GM19240 (cell line): ENCODE measurements around the gene SLC8A3.

Experiments used
- DNase-seq: peaks from one replicate; pipeline ENCODE4 v3.0.0; 2011; ENCODE audit warnings: low spot score; ENCODE audit not compliant: insufficient read length

Gene SLC8A3

DNA sequence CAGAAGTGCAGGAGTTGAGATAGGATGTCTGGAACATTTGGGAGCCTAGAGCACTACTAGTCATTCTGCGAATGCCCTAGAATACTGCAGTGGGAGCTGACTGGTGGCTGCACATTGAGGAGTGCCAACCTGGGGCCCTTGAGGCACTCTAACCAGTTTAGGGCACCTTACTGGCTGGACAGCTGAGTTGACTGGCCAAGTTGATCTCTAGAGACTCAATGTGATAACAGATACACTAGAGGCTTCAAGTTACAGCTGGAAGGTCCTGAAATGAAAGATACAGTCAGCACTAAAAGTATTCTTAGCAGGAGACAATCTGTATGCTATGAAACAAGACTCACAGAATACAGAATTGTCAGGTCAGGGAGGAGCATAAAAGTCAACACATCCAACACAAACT lies 8.0 kb downstream of the SLC8A3 start:
- DNase-seq, result no peak

DNA sequence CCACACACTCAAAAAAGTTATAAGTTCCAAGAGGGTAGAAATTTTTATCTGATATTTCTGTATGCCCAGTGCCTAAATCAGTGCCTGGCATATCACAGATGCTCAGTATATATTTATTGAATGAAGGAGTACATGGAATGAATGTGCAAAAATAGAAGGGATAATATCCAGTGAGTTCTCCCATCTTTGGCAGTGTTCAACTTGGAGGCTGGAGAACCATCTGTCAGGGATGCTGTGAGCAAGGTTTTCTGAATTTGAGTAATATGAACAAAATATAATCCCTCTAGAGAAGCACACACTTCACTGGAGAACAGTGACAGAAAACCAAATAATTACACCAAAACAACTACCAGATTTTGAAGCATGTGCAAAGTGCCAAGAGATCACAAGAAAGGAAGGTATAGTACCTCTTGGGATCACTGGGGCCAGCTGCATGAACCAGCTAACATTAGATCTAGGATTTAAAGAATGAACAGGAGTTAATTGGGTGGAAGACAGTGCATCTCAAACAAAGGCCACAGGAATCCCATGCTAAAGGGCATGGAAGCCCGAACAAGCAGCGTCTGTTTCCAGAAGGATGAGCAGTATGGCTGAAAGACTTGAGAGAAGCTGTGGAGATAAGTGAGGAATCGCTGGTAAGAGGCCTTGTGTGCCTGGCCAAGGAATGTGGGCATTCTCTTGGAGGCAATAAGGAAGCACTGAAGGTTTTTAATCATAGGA lies 11.5 kb downstream of the SLC8A3 start:
- DNase-seq, result no peak

DNA sequence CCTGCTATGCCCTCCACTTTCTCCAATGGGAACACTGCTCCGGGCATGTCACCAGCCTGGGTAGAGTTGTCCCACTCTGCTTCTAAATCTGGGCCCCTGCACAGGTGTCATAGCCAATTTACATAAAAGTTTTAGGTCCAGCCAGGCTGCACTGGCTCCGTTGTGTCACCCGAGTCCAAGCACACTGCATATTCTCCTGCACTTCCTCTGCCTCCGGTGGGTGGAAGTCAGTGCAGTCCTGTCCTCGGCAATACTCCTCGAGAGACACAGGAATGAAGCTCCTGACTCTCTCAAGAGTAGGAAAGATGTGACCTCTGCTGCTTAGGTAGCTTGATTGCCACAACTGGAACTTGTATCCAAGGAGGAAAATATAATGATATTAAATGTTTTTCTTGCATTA lies 15.2 kb downstream of the SLC8A3 start:
- no peak for DNase-seq

DNA sequence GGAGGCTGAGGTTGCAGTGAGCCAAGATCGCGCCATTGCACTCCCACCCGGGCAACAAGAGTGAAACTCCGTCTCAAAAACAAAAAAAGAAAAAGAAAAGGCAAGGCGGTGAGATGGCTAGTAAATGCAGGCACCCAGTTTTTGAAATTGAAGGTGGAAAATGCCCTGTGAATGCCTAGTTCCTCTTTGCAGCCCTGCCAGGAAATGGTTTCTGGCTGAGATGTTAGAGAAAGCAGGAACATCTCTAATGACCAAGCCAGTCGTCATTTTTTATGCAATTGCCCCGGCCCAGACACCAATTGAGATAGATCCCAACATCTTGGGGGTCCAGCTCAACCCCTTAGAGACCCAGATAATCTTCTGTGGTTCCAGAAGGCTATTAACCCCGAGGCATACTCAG lies 17.0 kb downstream of the SLC8A3 start:
- no peak for DNase-seq

DNA sequence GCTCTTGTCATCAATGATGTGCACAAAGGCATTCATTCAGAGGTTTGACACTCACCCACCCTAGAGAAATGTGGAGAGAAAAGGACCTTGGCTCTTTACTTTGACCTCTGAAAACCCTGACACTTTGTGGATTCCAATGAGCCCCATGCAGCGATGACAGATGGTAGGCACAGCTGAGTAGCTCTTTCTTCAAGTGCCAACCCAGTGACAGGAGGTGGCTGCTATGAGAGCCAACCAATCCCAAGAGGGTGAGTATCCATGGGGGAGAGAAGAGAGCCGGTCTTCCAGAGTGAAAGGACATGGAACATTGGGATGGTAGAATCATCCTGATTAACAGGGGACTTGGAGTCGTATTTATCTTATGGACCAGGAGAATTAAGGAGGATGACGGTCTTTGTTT lies 17.8 kb downstream of the SLC8A3 start:
- DNase-seq, result no peak

DNA sequence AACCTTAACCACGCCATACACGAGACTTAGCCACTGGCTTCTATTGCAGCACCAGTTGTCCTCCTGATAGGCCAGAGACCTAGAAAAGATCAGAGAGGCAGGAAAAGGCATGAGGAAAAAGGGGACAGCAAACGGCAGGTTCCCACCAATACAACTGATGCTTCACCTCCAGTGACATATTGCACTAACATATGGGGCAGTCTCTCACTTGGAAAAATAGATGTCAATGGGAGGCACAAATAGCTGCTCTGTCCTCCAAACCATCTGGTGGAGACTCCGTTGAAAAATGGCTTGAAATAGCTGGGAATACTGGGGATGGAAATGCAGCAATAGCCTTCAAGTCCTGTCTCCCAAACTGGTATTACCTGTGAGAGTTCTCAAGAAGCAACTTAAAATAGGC lies 20.3 kb downstream of the SLC8A3 start:
- DNase-seq, result no peak

DNA sequence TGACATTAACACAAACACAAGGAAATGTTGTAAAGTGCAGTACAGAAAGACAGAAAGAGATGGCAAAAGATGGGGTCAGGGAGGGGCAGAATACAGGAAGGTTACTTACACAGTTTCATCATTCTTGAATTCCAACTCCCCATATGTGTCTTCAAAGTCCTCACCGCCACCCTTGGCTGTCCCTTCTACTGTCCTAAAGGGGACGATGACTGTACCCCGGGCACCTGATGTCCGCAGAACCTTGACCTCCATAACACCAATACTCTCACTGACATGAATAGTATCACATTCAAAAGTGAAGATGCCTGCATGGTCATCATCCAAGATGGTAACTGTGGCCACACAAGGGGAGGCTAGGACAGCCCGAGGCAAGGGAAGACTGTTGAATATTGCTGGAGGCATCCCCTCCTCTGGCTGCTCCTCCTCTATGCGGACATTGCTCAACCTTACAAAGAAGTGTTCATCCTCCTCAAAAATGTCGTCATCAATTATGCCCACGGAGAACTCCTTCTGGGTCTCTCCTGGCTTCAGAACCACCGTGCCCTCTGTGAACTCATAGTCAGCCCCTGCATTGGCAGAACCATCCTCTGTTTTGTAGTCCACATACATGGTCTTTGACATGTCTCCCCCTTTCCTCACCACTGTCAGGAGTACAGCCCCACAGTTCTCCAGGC lies 22.1 kb downstream of the SLC8A3 start:
- DNase-seq, result no peak

DNA sequence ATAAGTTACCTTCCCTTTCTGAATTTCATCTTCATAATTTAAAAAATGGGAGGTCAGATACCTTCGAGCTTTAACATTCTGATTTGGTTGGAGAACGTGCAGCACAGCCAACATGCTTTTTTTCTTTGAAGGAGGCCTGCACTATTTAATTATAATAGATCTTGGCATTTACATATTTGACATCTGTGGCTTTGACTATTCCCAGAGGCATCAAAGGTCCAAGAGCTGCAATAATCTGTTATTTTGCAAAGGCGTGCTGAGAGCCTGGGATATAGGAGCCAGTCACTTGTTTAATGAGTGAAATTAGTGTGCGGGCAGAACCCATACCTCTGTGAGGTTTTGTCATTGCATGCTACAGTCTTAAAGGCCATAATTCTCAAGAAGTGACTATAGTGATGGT lies 26.4 kb downstream of the SLC8A3 start:
- no peak for DNase-seq

DNA sequence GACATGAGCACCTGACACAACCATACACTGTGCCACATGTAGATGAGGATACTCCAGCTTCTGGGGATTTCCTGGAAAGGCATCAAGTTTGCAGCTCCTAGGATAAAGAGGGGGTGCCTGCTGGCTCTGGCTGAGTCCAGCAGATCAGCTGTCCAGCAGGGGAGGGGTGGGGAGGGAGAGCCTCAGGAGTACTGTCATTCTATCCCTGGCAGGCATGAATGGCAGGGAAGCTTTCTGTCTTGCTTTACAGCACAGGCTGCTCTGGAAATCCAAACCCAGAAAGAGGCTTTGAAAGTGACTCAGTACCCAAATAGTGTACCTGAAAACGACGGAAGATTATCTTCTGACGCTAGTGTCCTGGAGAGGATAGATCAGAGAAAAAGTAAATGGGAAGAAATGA lies 32.2 kb downstream of the SLC8A3 start:
- DNase-seq, result no peak

DNA sequence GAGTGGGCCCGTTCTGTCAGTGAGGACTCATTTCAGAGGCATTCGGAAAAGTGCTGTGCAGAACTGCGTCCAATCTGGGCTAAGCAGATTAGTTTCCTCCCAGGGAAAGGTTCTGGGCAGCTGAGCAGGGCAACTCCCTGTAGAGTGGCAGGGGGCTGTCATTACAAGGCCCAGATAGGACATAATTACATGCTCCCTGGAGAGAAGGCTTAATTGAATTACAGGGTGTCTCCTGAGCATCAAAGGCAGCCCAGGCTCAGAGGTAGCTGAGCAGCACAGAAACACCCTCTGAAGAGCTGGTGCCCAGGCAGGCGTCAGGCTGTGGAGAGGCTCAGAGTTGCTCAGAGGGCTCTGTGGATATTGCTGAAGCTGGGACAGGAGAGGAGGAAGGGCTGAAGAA lies 36.0 kb downstream of the SLC8A3 start:
- no peak for DNase-seq

DNA sequence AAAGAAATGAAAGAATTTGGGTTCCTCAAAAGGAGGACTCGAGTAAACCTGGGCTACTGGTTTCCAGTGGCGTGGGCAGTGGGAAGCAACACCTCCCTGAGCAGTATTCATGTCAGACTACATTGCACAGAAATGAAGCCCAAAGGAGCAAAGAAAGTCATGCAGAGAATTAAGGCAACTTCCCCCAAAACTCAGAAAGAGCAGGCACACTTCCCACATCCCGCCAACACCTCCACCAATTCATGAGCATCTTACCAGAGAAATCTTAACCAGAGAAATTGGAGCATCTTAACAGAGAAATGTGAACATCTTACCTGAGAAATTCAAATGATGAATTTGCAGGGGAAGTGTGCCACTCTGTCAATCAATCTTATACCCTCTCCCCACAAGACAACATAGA lies 36.7 kb downstream of the SLC8A3 start:
- DNase-seq, result no peak

DNA sequence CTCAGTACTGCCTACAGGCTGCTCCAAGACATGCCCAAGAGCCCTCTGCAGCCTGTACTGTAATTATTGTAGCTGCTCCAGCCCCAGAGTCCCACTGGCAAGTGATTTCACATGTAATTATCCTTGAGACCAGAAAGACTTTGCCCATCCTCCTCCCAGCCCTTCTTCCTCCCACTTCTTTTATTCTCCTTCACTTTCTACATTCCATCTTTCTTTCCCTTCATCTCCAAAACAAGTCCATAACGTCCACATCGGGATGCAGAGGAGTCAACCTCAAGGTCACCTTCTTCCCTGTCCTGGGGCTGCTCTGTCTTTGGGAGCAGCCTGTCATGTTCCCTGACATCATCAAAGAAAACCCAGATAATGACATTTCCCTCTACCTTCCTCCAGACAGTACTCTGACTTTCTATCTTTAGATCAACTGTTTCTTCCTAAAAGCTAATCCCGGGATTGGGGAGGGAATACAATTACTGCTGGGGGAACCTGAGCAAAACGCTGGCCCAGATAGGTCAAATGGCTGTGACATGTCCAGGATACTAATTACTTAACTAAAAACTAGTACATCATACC lies 39.1 kb downstream of the SLC8A3 start:
- DNase-seq, result no peak

DNA sequence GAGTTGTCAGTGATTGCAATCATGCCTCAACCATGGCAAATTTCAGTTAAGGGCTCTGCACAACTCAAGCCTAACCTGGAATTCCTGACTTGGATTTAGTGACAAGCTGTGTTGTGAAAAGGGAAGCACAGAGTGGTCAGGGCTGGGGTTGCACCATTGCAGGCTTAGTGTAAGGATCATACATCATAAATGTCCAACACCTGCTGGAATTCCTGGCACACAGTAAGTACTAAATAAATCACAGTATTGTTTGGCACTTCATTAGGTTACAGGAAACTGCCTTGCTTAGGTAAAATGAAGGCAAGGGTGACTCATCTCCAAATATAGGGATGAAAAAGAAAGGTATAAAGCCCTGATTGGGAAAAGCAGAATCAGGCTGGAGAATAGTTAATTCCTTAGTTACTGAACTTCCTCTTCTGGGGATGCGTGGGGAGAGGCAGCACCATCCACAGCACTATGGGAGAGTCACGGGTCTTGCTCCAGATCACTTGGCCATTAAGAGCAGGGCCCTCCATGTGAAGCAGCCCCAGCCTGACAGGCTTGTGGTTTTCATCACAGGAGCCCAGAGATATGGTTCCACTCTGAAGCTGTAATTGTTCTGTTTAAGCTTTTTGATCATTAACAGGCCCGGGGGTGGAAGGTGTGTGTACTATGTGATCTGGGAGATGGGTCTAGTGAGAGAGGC lies 39.7 kb downstream of the SLC8A3 start:
- no peak for DNase-seq

DNA sequence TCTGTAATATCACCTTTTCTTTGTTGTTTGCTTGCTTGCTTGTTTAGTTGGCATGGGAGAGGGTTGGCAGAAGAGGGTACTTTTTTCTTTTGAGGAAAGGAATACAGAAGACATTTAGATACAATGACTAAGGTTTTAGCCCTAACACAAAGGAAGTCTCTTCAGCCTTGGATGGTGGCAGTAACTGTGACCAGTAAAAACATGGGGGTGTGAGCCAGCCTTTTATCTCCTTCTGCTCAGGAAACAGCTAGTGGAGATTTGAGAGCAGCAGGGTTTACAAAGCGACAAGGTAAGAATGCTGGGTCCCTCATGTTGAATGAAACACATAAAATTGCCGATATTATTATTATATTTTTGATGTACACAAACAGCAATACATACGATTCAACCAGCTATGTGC lies 40.4 kb downstream of the SLC8A3 start:
- no peak for DNase-seq

DNA sequence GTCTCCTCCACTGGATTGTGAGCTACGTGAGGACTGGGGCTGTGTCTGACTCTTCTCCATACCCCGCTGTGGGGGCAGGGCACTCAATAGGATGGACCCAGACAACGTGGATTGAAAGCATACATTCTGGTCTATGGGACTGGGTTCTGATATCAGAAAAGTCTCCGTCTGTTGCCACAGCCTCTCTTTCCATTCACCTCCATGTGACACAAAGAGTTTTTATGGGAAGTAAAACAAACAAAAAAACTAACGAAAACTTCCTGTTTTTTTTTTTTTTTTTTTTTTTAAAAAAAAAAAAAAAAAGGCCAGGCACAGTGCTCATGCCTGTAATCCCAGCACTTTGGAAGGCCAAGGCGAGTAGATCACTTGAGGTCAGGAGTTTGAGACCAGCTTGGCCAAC lies 44.7 kb downstream of the SLC8A3 start:
- DNase-seq, result no peak

DNA sequence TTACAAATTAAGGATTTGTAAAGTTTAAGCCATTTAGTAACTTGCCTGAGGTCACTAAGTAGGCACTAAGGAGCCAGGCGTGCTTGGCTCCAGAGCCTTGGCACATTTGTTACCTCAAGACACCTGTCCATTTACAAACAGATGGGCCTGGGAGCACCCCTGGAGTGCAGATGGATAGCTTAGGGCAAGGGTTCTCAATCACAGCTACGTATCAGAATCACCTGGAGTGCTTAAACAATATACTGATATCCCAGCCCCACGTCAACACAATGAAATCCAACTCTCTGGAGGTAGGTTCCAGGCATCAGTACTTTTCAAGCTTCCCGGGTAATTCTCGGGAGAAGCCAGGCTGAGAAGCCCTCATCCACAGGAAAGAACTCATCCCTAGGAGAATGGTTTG lies 45.4 kb downstream of the SLC8A3 start:
- DNase-seq, result no peak

DNA sequence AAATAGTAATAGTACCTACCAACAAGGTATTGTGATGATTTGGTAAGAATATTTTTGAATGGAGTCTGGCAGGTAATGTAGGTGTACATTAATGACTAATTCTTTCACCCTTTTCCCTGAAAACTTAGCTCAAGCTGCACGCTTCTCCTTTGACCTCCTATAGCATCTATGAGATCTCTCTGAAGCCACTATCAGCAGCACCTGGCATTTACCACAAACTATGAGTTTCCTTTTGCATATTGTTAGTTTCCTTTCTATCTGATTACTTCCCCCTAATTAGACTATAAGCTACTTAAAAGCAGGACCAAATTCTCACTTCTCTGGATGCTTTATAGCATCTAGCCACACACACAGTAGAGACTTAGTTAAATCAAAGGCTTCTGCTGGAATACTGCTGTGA lies 48.1 kb downstream of the SLC8A3 start:
- no peak for DNase-seq

DNA sequence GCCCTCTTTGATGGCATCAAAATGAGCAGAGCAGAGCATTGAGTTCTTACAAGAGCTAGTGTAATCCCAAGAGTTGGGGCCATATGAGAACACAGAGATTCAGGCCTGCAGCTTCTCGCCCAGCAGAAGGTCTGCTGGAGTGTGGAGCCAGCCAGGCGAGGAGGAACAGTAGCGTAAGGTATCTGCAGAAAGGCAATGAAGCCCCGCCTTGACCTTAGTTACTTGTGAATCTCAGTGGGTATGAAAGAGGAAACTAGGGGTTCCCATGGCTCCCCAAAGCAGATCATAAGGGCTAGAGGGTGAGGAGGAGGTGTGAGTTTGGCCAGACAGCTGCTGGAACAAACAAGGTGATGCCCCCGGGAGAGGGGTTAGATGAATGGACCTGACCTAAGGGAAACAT lies 49.4 kb downstream of the SLC8A3 start:
- DNase-seq, result no peak

DNA sequence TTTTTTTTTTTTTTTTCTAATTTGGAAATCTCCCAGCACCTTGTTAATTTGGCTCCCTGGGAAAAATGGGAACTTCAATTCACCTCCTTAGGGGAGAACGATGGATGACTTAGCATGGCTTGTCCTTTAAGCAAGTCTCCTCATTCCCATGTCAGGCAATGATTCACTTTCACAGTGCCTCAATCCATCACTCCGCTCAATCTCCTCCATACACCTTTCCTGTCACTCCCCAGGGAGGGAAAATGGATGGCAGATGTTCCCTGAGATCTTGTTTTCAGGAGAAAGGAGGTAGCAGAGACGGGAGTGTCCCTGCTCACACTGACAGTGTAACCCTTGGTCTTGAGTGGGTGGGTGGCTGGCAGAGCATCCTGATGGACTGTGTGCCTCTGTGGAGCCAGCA lies 51.0 kb downstream of the SLC8A3 start:
- DNase-seq, result no peak

DNA sequence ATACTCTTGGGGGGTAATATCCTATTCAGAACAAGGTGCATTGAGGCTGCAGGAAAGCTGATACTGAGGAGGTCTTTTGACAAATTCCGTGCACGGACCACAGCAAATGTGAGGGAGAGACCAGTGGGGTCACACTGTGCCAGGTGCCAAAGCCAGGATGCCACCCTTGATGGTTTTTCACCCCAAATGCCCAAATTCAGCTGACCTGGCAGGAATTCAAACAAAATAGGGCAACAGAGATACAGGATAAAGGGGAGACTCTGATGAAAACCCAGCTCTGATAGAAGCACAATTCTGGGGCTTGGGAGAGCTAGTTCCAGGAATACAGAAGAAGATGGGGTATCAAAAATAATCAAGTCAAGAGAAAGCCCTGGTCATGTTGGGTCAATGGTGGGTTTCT lies 55.3 kb downstream of the SLC8A3 start:
- DNase-seq, result no peak

DNA sequence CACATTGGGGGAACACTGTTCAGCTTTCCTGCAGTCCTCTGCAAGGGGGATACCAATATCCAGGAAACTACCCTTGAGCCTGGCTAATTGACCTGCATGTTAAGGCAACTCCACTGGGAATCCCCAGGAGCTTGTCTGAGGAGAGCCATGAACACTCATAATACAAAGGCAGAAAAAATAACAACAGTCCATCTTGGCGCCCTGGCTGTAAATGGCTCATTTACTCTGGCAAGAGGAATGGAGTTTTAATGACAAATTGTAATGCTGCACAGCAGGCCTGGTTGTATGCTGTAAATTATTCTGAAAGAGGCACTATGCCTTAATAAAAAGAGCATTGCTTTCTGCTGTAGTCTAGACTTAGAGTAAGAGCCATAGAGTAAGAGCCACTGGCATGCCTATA lies 58.3 kb downstream of the SLC8A3 start:
- DNase-seq, result no peak

DNA sequence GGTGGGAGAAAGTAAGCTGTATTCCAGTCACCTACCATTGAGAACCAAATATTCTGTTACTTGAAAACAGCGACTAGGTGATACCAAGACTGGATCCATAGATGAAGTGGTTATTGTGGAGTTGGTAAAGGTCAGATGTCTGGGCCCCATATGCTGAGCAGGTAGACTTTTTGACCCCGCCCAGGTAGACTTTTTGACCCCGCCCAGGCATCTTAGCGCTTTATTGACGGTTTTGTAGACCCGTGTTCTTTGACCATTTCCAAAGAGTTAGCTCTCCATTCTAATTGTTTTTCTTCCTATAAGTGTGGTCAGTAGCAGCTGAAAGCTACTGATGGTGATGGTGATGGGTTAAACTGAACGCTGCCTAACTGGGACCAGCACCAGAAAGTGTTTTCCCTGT lies 61.6 kb downstream of the SLC8A3 start:
- no peak for DNase-seq

DNA sequence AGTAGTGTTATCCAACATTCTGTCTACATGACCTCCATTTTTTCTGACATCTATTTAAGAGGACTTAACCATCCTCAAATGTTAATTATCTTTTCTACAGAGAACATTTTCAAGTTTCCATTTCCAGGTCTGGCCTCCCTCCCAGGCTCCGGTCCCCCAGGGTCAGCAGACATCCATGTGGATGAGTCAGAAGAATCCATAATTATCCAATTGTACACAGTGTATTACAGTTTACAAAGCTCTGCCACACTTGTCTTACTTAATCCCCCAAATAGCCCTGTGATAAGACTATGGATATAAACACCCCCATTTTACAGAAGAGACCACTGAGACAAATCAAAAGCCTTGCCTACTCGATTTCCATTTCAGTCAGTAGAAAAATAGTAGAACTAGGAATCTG lies 65.0 kb downstream of the SLC8A3 start:
- no peak for DNase-seq
